Muscle layer of colon (tissue), 2 donors: Measurements from ENCODE around the gene ELP5.

Source experiments
- H3K27ac ChIP-seq: one replicate; pipeline ENCODE4 v1.7.0; 2013; ENCODE audit warnings: low read depth, mild to moderate bottlenecking, low read length, moderate library complexity
- H3K27me3 ChIP-seq, 2 donors: one replicate each; pipeline ENCODE4 v1.7.0; 2013; ENCODE audit warnings: low read length in 2 of 2, mild to moderate bottlenecking in 2 of 2; ENCODE audit not compliant: insufficient read depth in 2 of 2, control insufficient read depth in 1 of 2
- H3K36me3 ChIP-seq: one replicate; pipeline ENCODE4 v1.7.0; 2013; ENCODE audit warnings: mild to moderate bottlenecking, low read length; ENCODE audit not compliant: insufficient read depth
- H3K4me1 ChIP-seq: one replicate; pipeline ENCODE4 v1.7.0; 2013; ENCODE audit warnings: mild to moderate bottlenecking, low read length; ENCODE audit not compliant: insufficient read depth
- H3K4me3 ChIP-seq, 2 donors: one replicate each; pipeline ENCODE4 v1.7.0; 2013; ENCODE audit warnings: low read length in 2 of 2, low read depth in 1 of 2, mild to moderate bottlenecking in 1 of 2, moderate library complexity in 1 of 2
- H3K9ac ChIP-seq: one replicate; pipeline ENCODE4 v1.7.0; 2013; ENCODE audit warnings: low read length
- H3K9me3 ChIP-seq: one replicate; pipeline ENCODE4 v1.7.0; 2013; ENCODE audit warnings: mild to moderate bottlenecking, low read length
- donor health status: abdominal sarcoma.
- donor health status: Adenocarcinoma of cecum.

ELP5 gene

DNA sequence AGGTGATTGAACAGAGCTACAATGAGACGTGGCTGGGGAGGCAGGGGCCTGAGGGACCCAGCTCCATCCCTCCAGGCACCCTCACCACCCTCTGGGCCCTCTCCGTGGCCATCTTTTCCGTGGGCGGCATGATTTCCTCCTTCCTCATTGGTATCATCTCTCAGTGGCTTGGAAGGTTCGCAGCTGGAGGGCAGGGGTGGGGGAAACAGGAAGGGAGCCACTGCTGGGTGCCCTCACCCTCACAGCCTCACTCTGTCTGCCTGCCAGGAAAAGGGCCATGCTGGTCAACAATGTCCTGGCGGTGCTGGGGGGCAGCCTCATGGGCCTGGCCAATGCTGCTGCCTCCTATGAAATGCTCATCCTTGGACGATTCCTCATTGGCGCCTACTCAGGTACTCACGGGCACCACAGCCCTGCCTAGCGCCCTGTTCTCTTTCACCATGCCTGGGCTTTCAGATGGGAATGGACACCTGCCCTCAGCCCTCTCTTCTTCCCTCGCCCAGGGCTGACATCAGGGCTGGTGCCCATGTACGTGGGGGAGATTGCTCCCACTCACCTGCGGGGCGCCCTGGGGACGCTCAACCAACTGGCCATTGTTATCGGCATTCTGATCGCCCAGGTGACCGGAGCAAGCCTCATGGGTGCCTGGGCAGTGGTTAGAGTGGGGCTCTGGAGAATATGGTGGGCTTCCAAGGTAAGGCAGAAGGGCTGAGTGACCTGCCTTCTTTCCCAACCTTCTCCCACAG, 31.6 kb downstream of the ELP5 start:
- Histone ChIP-seq H3K27me3 (no peaks in the 10 kb centered on the region), H3K4me1 (peaks cover 32% of the 10 kb centered on the region), H3K9me3 (no peaks in the 10 kb centered on the region), H3K27ac (peak overlapping the region; percentile 83), H3K4me3 (peak overlapping the region; percentile 53 to 85), H3K9ac (peak overlapping the region; percentile 81), H3K36me3 (peaks cover 32% of the 10 kb centered on the region)

DNA sequence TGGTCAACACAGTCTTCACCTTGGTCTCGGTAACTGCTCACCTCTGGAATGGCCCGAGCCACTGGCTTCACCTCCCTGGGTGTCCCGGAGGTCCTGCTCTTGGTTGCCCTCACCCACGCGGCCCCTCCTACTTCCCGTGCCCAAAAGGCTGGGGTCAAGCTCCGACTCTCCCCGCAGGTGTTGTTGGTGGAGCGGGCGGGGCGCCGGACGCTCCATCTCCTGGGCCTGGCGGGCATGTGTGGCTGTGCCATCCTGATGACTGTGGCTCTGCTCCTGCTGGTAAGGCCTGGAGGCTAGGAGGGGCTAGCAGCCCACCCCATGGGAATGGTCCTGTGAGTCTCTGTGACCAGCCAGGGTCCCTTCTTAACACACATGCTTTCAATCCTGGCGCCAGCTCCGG, 32.9 kb downstream of the ELP5 start:
- no peaks in the 10 kb centered on the region for H3K9me3 ChIP-seq
- peaks cover 32% of the 10 kb centered on the region for H3K4me1 ChIP-seq
- peaks cover 32% of the 10 kb centered on the region for H3K36me3 ChIP-seq
- H3K27ac ChIP-seq = peak overlapping the region; percentile 59
- H3K27me3 ChIP-seq = peaks cover 0 to 4% of the 10 kb centered on the region in 2 donors
- H3K4me3 ChIP-seq = no peak overlapping the region
- H3K9ac ChIP-seq = no peak overlapping the region

- peak overlapping the region; percentile 37 for H3K27ac ChIP-seq
- peaks cover 0 to 9% of the 10 kb centered on the region in 2 donors for H3K27me3 ChIP-seq
- peaks cover 32% of the 10 kb centered on the region for H3K36me3 ChIP-seq
- no peak overlapping the region for H3K4me3 ChIP-seq
- peaks cover 32% of the 10 kb centered on the region for H3K4me1 ChIP-seq
- no peak overlapping the region for H3K9ac ChIP-seq
- H3K9me3 ChIP-seq = no peaks in the 10 kb centered on the region
Measured at GRCh38 chr17:7285679-7286078, 33.7 kb downstream of the ELP5 start.

DNA sequence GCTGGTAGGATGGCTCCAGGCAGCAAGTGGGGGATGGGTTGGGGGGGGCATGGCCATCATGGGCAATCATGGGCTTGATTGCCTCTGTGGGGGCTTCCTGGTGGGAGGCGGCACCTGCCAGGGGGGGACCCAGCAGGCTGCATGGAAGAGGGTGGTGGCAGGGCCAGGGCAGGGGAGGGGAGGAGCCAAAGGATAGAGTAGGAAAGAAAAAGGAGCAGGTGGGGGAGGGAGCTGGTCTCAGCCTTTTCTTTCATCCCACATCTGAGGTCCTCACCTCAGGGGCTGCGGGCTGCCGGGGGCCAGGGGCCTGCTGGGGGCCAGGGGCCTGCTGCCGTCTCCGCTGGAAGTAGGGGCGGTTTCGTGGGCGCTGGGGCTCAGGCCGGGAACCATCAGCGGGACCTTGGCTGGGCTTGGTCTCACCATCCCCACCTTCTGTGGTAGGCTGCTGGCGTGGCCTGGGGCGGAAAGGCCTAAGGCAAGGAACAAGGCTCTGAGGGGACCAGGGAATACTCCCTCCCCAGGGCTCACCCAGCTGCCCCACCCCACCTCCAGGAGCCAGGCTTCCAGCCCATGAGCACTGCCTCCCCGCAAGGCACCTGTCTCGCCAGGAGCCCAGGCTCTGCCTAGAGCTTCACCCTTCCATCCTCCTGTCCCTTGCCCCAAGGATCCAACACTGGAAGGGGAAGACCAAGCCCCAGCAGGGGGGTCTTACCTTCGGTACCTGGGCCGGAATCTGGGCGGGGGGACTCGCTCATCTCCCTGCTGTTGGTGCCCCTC, 37.4 kb downstream of the ELP5 start:
- Histone ChIP-seq H3K4me1 (peaks cover 43% of the 10 kb centered on the region), H3K9ac (no peak overlapping the region), H3K4me3 (no peak overlapping the region), H3K36me3 (peaks cover 24% of the 10 kb centered on the region), H3K27me3 (peaks cover 0 to 17% of the 10 kb centered on the region in 2 donors), H3K9me3 (no peaks in the 10 kb centered on the region), H3K27ac (peak overlapping the region; percentile 55)

DNA sequence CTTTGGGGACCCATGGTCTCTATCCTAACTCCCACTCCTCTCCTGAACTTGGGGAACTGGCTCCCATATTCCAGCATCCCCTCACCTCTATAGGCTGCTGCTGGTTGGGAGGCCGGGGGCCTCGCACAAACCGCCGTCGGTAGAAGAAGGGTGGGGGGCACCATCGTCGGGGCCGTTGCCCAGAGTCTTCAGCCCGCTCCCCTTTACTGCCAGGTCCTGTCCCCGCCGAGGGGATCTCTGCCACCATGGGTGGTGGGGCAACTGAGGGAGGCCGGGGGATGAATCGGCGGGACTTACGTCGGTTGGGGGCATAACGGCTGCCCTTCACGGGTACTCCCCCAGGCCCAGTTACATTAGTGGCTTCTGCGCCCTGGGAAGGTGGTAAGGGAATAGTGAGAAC, 38.2 kb downstream of the ELP5 start:
- H3K9me3 ChIP-seq = no peaks in the 10 kb centered on the region
- H3K4me3 ChIP-seq = no peak overlapping the region
- no peak overlapping the region for H3K9ac ChIP-seq
- H3K36me3 ChIP-seq = peaks cover 17% of the 10 kb centered on the region
- peaks cover 0 to 23% of the 10 kb centered on the region in 2 donors for H3K27me3 ChIP-seq
- no peak overlapping the region for H3K27ac ChIP-seq
- H3K4me1 ChIP-seq = peaks cover 40% of the 10 kb centered on the region

DNA sequence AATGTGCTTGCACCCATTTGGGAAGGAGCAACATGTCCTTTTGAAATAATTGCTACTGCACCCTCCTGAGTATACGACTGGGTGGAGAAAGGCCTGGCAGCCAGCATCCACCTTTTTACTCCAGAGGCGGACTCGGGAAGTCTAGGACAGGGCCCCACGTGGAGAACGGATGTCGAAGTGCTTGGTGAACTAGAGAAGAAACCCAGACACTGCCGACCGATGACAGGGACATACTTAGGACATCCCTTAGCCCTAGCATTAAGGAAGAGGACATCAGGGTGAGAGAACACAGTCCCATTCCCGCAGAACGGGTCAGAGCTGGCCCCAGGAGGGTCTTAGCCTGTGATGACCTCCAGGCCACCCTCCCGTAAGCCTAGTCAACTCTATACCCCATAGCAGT, 38.7 kb downstream of the ELP5 start:
- no peak overlapping the region for H3K27ac ChIP-seq
- peaks cover 12% of the 10 kb centered on the region for H3K36me3 ChIP-seq
- H3K27me3 ChIP-seq = peaks cover 0 to 24% of the 10 kb centered on the region in 2 donors
- H3K4me1 ChIP-seq = peaks cover 42% of the 10 kb centered on the region
- no peak overlapping the region for H3K9ac ChIP-seq
- no peak overlapping the region for H3K4me3 ChIP-seq
- no peaks in the 10 kb centered on the region for H3K9me3 ChIP-seq

- Histone ChIP-seq H3K9me3 (no peaks in the 10 kb centered on the region), H3K27me3 (peaks cover 0 to 24% of the 10 kb centered on the region in 2 donors), H3K4me1 (peaks cover 51% of the 10 kb centered on the region), H3K4me3 (no peak overlapping the region), H3K36me3 (no peaks in the 10 kb centered on the region), H3K9ac (no peak overlapping the region), H3K27ac (peak overlapping the region; percentile 4)
Measured at GRCh38 chr17:7292194-7292593, 40.2 kb downstream of the ELP5 start.

DNA sequence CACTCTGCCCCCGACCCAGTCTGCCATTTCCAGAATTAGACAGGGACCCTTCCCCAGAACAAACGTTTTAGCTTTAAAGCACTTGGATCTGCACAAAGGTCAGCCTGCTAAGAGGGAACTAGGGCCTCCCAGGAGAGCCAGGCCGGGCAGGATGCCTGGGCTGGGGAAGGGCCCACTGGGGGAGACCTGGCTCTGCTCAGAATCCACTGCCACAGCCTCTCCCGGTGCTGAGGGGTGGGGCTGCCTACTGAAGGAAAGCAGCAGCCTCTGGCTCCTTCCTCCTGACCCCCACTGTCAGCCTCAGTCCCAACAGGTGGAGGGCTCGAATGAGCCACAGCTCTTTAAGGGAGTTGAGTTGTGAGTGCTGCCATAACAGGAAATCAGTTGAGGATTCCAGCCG, 40.7 kb downstream of the ELP5 start:
- H3K4me1 ChIP-seq = peaks cover 51% of the 10 kb centered on the region
- H3K36me3 ChIP-seq = no peaks in the 10 kb centered on the region
- H3K27me3 ChIP-seq = peaks cover 0 to 24% of the 10 kb centered on the region in 2 donors
- peak overlapping the region; percentile 4 for H3K27ac ChIP-seq
- H3K9ac ChIP-seq = no peak overlapping the region
- H3K4me3 ChIP-seq = no peak overlapping the region
- no peaks in the 10 kb centered on the region for H3K9me3 ChIP-seq

- H3K9me3 ChIP-seq = no peaks in the 10 kb centered on the region
- peaks cover 0 to 24% of the 10 kb centered on the region in 2 donors for H3K27me3 ChIP-seq
- H3K9ac ChIP-seq = no peak overlapping the region
- peak overlapping the region; percentile 4 for H3K27ac ChIP-seq
- no peaks in the 10 kb centered on the region for H3K36me3 ChIP-seq
- peaks cover 51% of the 10 kb centered on the region for H3K4me1 ChIP-seq
- peak overlapping the region in 1 of 2 donors; percentile 32 for H3K4me3 ChIP-seq
Measured at GRCh38 chr17:7293159-7293558, 41.1 kb downstream of the ELP5 start.

GRCh38 chr17:7293816-7294613, 42.0 kb downstream of the ELP5 start:
- H3K4me3 ChIP-seq = peak overlapping the region; percentile 32 to 38
- no peaks in the 10 kb centered on the region for H3K9me3 ChIP-seq
- H3K27me3 ChIP-seq = peaks cover 0 to 24% of the 10 kb centered on the region in 2 donors
- H3K27ac ChIP-seq = peak overlapping the region; percentile 39
- peaks cover 51% of the 10 kb centered on the region for H3K4me1 ChIP-seq
- H3K9ac ChIP-seq = no peak overlapping the region
- no peaks in the 10 kb centered on the region for H3K36me3 ChIP-seq

DNA sequence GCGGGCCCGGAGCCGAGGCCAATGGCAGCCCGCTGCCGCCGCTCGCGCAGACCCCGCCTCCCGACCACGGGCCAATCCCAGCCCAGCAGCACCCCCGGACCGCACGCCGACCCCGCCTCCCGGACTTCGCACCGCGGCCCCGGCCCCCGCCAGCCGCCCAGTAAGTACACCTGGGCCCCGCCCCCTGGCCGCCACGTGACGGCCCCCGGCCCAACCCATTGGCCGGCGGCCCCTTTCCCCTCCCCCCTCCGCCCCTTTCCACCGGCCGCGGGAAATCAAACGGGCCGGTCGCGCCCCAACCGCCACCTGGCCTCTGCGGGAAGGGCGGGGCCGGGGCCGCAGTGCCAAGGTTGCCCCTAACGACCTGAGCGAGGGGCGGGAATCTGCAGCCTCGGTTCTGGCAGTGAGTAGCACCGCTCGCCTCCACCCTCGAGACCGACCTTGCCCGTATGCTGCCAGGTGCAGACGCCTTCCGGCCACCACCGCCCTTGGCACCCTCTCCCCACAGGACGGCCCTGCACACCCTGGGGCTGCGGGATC, 42.7 kb downstream of the ELP5 start, which contains the start of gene YBX2:
YBX2 (minus strand) TSS at position 26 of the 540 bp plus-strand sequence. CDS start 139 bp downstream, outside the sequence.
- no peaks in the 10 kb centered on the region for H3K36me3 ChIP-seq
- H3K9ac ChIP-seq = no peak within 1 kb of the TSS
- H3K27ac ChIP-seq = peak within 1 kb of the TSS; percentile 39
- peaks cover 0 to 22% of the 10 kb centered on the region in 2 donors for H3K27me3 ChIP-seq
- H3K4me3 ChIP-seq = peak within 1 kb of the TSS; percentile 32 to 38
- H3K9me3 ChIP-seq = no peaks in the 10 kb centered on the region
- H3K4me1 ChIP-seq = peaks cover 51% of the 10 kb centered on the region
